IMR-90 (cell line): ENCODE measurements around the gene FAM149A. TPM values are rescaled to one million over a fixed set of nuclear protein-coding genes. Genes with fewer than 3 reads are reported as not detected.
A peak's percentile ranks its signal among the peaks of the same experiment; 100 is the strongest.

Source experiments
- ATAC-seq: fragments of 200-7000 bp; cut with Tn5 transposase; 2 replicates; pipeline ENCODE4 v1.9.1; 2020; ENCODE audit warnings: low read depth, mild to moderate bottlenecking, moderate library complexity
- BruUV-seq: library from RNA; stranded (reverse); fragments of 400-500 nt; replicated peaks from 2 replicates; lab custom pipeline; 2021; lab: Mats Ljungman, UMichigan
- CTCF ChIA-PET: fragments of 300-600 bp; formaldehyde crosslinking; extraction: SDS; loops from one replicate; lab custom pipeline; 2021; ENCODE audit warnings: antibody characterized with exemption; lab: Yijun Ruan, JAX
- POLR2A ChIA-PET: fragments of 300-600 bp; sonication (Branson Sonifier 250); formaldehyde crosslinking; loops from one replicate; lab custom pipeline; 2022; ENCODE audit warnings: antibody characterized with exemption; ENCODE audit not compliant: unreplicated experiment; lab: Charles Lee
- DNase-seq: peaks from one replicate; pipeline ENCODE4 v3.0.0; 2013
- H2AFZ ChIP-seq: replicated peaks from 2 replicates; pipeline ENCODE3; 2013; ENCODE audit warnings: low read length, mild to moderate bottlenecking; ENCODE audit not compliant: poor library complexity
- H2AK5ac ChIP-seq: 2 replicates; pipeline ENCODE4 v1.6.1; 2013; ENCODE audit warnings: low read depth, low read length, inconsistent platforms
- H2AK9ac ChIP-seq: replicated peaks from 2 replicates; pipeline ENCODE3; 2013; ENCODE audit warnings: mild to moderate bottlenecking, low read depth, low read length, moderate library complexity; ENCODE audit not compliant: poor library complexity
- H2BK120ac ChIP-seq: 2 replicates; pipeline ENCODE4 v1.6.1; 2013; ENCODE audit warnings: low read depth, low read length, inconsistent platforms
- H2BK15ac ChIP-seq: 3 replicates; pipeline ENCODE4 v1.6.1; 2013; ENCODE audit warnings: low read depth, low read length, inconsistent platforms
- H2BK20ac ChIP-seq: 2 replicates; pipeline ENCODE4 v1.6.1; 2013; ENCODE audit warnings: low read depth, mild to moderate bottlenecking, inconsistent platforms, low read length, moderate library complexity
- H2BK5ac ChIP-seq: 2 replicates; pipeline ENCODE4 v1.6.1; 2013; ENCODE audit warnings: mild to moderate bottlenecking, low read depth, low read length, inconsistent platforms; ENCODE audit not compliant: poor library complexity, severe bottlenecking
- H3K14ac ChIP-seq: replicated peaks from 2 replicates; pipeline ENCODE4 v1.6.1; 2013; ENCODE audit warnings: low read depth, low read length, inconsistent platforms
- H3K18ac ChIP-seq: 2 replicates; pipeline ENCODE4 v1.6.1; 2013; ENCODE audit warnings: low read depth, low read length, control low read depth
- H3K23ac ChIP-seq: 2 replicates; pipeline ENCODE4 v1.6.1; 2013; ENCODE audit warnings: low read depth, low read length, inconsistent platforms
- H3K27ac ChIP-seq: 2 replicates; pipeline ENCODE4 v1.5.1; 2013; ENCODE audit warnings: mild to moderate bottlenecking, control low read depth, low read length; ENCODE audit not compliant: insufficient read depth
- H3K27me3 ChIP-seq: 2 replicates; pipeline ENCODE4 v1.6.1; 2013; ENCODE audit warnings: low read length; ENCODE audit not compliant: control insufficient read depth, insufficient read depth
- H3K36me3 ChIP-seq: 2 replicates; pipeline ENCODE4 v1.6.1; 2013; ENCODE audit warnings: low read length, mixed read lengths; ENCODE audit not compliant: control insufficient read depth, insufficient read depth
- H3K4ac ChIP-seq: 2 replicates; pipeline ENCODE4 v1.6.1; 2013; ENCODE audit warnings: low read depth, low read length, inconsistent platforms
- H3K4me1 ChIP-seq: 2 replicates; pipeline ENCODE4 v1.6.1; 2013; ENCODE audit warnings: low read length, mixed read lengths; ENCODE audit not compliant: control insufficient read depth, insufficient read depth
- H3K4me2 ChIP-seq: 2 replicates; pipeline ENCODE4 v1.6.1; 2013; ENCODE audit warnings: low read depth, mild to moderate bottlenecking, control low read depth, low read length, moderate library complexity
- H3K4me3 ChIP-seq: 2 replicates; pipeline ENCODE4 v1.5.1; 2013; ENCODE audit warnings: low read depth, mild to moderate bottlenecking, control low read depth, low read length, moderate library complexity; ENCODE audit not compliant: insufficient read depth
- H3K56ac ChIP-seq: 2 replicates; pipeline ENCODE4 v1.6.1; 2013; ENCODE audit warnings: low read length, inconsistent platforms; ENCODE audit not compliant: insufficient read depth; ENCODE audit errors: extremely low read depth
- H3K79me1 ChIP-seq, 2 experiments: 2 replicates each; pipeline ENCODE4 v1.6.1; 2013; ENCODE audit warnings: low read length in 2 of 2, inconsistent platforms in 1 of 2, low read depth in 1 of 2
- H3K9ac ChIP-seq: 2 replicates; pipeline ENCODE4 v1.6.1; 2013; ENCODE audit warnings: low read depth, low read length, control low read depth
- H3K9me1 ChIP-seq: 2 replicates; pipeline ENCODE4 v1.6.1; 2013; ENCODE audit warnings: low read length, inconsistent platforms; ENCODE audit not compliant: insufficient read depth
- H3K9me3 ChIP-seq: 2 replicates; pipeline ENCODE4 v1.6.1; 2013; ENCODE audit warnings: low read length; ENCODE audit not compliant: control insufficient read depth, insufficient read depth
- H4K20me1 ChIP-seq: 2 replicates; pipeline ENCODE4 v1.6.1; 2013; ENCODE audit warnings: low read length, inconsistent platforms; ENCODE audit not compliant: insufficient read depth
- H4K5ac ChIP-seq: 2 replicates; pipeline ENCODE4 v1.6.1; 2013; ENCODE audit warnings: mild to moderate bottlenecking, low read depth, low read length, control low read depth
- H4K8ac ChIP-seq, 2 experiments: 2 replicates each; pipeline ENCODE4 v1.6.1; 2013; ENCODE audit warnings: low read depth in 2 of 2, low read length in 2 of 2, control low read depth in 1 of 2, inconsistent platforms in 1 of 2
- H4K91ac ChIP-seq: 2 replicates; pipeline ENCODE4 v1.6.1; 2013; ENCODE audit warnings: low read depth, low read length, inconsistent platforms; ENCODE audit not compliant: insufficient read depth
- CHD1 ChIP-seq: IDR thresholded peaks from 2 replicates; pipeline ENCODE4 v1.6.1; 2012; ENCODE audit warnings: low read depth, low read length, improper control_type of control experiment
- FOS ChIP-seq: fragments of 150-350 bp; IDR thresholded peaks from 2 replicates; pipeline ENCODE4 v1.6.1; 2016; ENCODE audit warnings: low read depth, low read length
- MXI1 ChIP-seq: IDR thresholded peaks from 2 replicates; pipeline ENCODE4 v1.6.1; 2012; ENCODE audit warnings: low read depth, mild to moderate bottlenecking, low read length, moderate library complexity, borderline replicate concordance
- RAD21 ChIP-seq: IDR thresholded peaks from 2 replicates; pipeline ENCODE4 v1.6.1; 2012; ENCODE audit warnings: low read length, improper control_type of control experiment
- RCOR1 ChIP-seq: IDR thresholded peaks from 2 replicates; pipeline ENCODE4 v1.6.1; 2012; ENCODE audit warnings: mild to moderate bottlenecking, low read length, improper control_type of control experiment; ENCODE audit not compliant: insufficient replicate concordance
- WGBS, 2 experiments: methylation state at CpG; one replicate each; pipeline versions ENCODE4 v1.1.5 to v1.1.7; 2013; ENCODE audit warnings: missing lambda C conversion rate in 2 of 2; ENCODE audit not compliant: insufficient read length in 1 of 2; ENCODE audit errors: extremely low coverage in 2 of 2; 5-methylcytosine and 5-hydroxymethylcytosine counted together
- dilution Hi-C: fragments of 300-500 bp; cut with HindIII; formaldehyde crosslinking; loops from one replicate; pipeline ENCODE4 v1.14.3; 2018; ENCODE audit warnings: low sequenced_read_pairs; ENCODE audit not compliant: unreplicated experiment
- in situ Hi-C: fragments of 300-500 bp; cut with MboI; formaldehyde crosslinking; loops from 3 replicates; pipeline ENCODE4 v1.14.3; 2019; ENCODE audit warnings: low sequenced_read_pairs, inconsistent platforms, mixed read lengths
- intact Hi-C: fragments of 100-400 bp; cut with micrococcal nuclease; formaldehyde crosslinking; loops from 2 replicates; pipeline ENCODE4 v1.10.0; 2022
- polyA plus RNA-seq, 3 experiments: library from polyadenylated mRNA; depleted of rRNA; stranded (reverse); fragments of >200 nt; gene quantifications; 2 replicates each; pipeline ENCODE4 v1.2.3, GENCODE V29; 2012; ENCODE audit warnings: low replicate concordance in 1 of 3
- total RNA-seq: library from RNA; depleted of rRNA; stranded (reverse); fragments of >200 nt; gene quantifications from 2 replicates; pipeline ENCODE4 v1.2.3, GENCODE V29; 2012
- TF ChIP-seq, protein P1 (sequence below): conservative IDR thresholded peaks from 2 replicates; pipeline ENCODE4 v1.5.1; 2012; ENCODE audit warnings: mild to moderate bottlenecking, low read depth, low read length, improper control_type of control experiment

FAM149A gene
- total and polyA plus RNA-seq, 2 of the 4 experiments (the other 2 are of a cell fraction), result 0.54 to 0.70 TPM

DNA sequence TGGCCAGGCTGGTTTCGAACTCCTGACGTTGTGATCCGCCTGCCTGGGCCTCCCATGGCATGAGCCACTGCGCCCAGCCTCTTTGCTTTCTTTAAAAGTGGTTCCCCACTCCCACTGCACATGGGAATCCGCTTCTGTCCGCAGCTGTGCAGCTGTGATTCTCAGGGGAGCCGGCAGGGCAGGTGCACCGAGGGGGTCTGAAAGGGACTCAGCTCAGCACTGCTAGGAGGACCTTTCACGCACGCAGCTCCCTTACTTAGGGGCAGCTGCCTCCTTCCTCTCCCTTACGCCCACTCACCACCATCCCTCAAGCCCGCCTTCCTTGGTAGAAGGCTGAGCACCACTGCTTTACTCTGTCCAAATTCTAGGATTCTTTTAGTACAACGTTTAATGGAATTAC lies 46.4 kb downstream of the FAM149A start:
- H4K5ac ChIP-seq, result no peak overlapping the region
- H3K27me3 ChIP-seq, result 0 out of 2 replicates have a peak, but pooled peaks cover 3% of the 10 kb centered on the region
- WGBS, 2 experiments, result 80% methylated on average over 3 of the region's 13 CpGs; no CpG with 5 or more reads in 1 of the 2 experiments
- in situ Hi-C loops, result no loop called here
- DNase-seq (no peak), ATAC-seq (no peak)
- BruUV-seq, result no TSS peak
- H4K8ac ChIP-seq, result no peak overlapping the region
- no peak for TF ChIP-seq CHD1
- TF ChIP-seq MXI1, result no peak
- TF ChIP-seq RCOR1, result no peak
- no peak for TF ChIP-seq FOS
- TF ChIP-seq, protein P1, sequence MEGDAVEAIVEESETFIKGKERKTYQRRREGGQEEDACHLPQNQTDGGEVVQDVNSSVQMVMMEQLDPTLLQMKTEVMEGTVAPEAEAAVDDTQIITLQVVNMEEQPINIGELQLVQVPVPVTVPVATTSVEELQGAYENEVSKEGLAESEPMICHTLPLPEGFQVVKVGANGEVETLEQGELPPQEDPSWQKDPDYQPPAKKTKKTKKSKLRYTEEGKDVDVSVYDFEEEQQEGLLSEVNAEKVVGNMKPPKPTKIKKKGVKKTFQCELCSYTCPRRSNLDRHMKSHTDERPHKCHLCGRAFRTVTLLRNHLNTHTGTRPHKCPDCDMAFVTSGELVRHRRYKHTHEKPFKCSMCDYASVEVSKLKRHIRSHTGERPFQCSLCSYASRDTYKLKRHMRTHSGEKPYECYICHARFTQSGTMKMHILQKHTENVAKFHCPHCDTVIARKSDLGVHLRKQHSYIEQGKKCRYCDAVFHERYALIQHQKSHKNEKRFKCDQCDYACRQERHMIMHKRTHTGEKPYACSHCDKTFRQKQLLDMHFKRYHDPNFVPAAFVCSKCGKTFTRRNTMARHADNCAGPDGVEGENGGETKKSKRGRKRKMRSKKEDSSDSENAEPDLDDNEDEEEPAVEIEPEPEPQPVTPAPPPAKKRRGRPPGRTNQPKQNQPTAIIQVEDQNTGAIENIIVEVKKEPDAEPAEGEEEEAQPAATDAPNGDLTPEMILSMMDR, result no peak
- no peak for TF ChIP-seq RAD21
- no peak overlapping the region for H3K56ac ChIP-seq
- dilution Hi-C loops, result no loop called here
- no peaks in the 10 kb centered on the region for H3K9me1 ChIP-seq
- no peak overlapping the region for H3K9ac ChIP-seq
- no peak overlapping the region for H3K4me3 ChIP-seq
- H2BK15ac ChIP-seq, result no peak overlapping the region
- no peak overlapping the region for H3K4ac ChIP-seq
- H3K27ac ChIP-seq, result no peak overlapping the region
- H2BK5ac ChIP-seq, result no peak overlapping the region
- ChIA-PET POLR2A (no interaction called here), CTCF (no interaction called here)
- no peak overlapping the region for H2BK20ac ChIP-seq
- H3K36me3 ChIP-seq, result no peaks in the 10 kb centered on the region
- no peak overlapping the region for H2AK5ac ChIP-seq
- no peak overlapping the region for H2BK120ac ChIP-seq
- H3K23ac ChIP-seq, result no peak overlapping the region
- H3K4me1 ChIP-seq, result no peaks in the 10 kb centered on the region
- H4K20me1 ChIP-seq, result no peaks in the 10 kb centered on the region
- no peaks in the 10 kb centered on the region for H3K9me3 ChIP-seq
- no peak overlapping the region for H2AK9ac ChIP-seq
- no peak overlapping the region for H3K14ac ChIP-seq
- no peak overlapping the region for H4K91ac ChIP-seq
- no peak overlapping the region for H3K4me2 ChIP-seq
- no peaks in the 10 kb centered on the region for H3K79me1 ChIP-seq
- H3K18ac ChIP-seq, result no peak overlapping the region
- intact Hi-C loops, result no loop called here
- H2AFZ ChIP-seq, result peak overlapping the region; percentile 23
